ENCODE data around the gene SPIN1.

GRCh38 chr9:88511906-88512305, 123.7 kb downstream of the SPIN1 start:
- TF ChIP-seq CTCF (IDR thresholded peaks at IDR 0.05) (no peak), POLR2A (IDR thresholded peaks at IDR 0.05) (no peak), EP300 (IDR thresholded peaks at IDR 0.05) (no peak)

Measured in tibial nerve (tissue), 4 donors.